HG02759 (cell line): Measurements from ENCODE around the gene THSD4.

Experiments
- ATAC-seq: cut with Tn5 transposase; IDR thresholded peaks from one replicate; pipeline ENCODE4 v1.9.1; 2021; ENCODE audit warnings: mild to moderate bottlenecking, moderate library complexity; ENCODE audit not compliant: unreplicated experiment

Gene THSD4

GRCh38 chr15:71220828-71221227 lies 105.6 kb downstream of the THSD4 start:
- no peak for ATAC-seq

GRCh38 chr15:71221417-71221816 lies 106.1 kb downstream of the THSD4 start:
- no peak for ATAC-seq

- ATAC-seq, result no peak
These were observed 108.2 kb downstream of the THSD4 start for GRCh38 chr15:71223516-71223915.

GRCh38 chr15:71224024-71224423 lies 108.8 kb downstream of the THSD4 start:
- no peak for ATAC-seq

GRCh38 chr15:71225851-71226250 lies 110.6 kb downstream of the THSD4 start:
- ATAC-seq, result no peak

GRCh38 chr15:71226536-71227455 lies 111.5 kb downstream of the THSD4 start:
- no peak for ATAC-seq

GRCh38 chr15:71228403-71228802 lies 113.1 kb downstream of the THSD4 start:
- no peak for ATAC-seq

- no peak for ATAC-seq
These were observed 115.0 kb downstream of the THSD4 start for GRCh38 chr15:71230303-71230702.

GRCh38 chr15:71231758-71232157 lies 116.5 kb downstream of the THSD4 start:
- ATAC-seq, result no peak

- ATAC-seq, result no peak
These were observed 117.1 kb downstream of the THSD4 start for GRCh38 chr15:71232411-71232810.

GRCh38 chr15:71237456-71238188 lies 122.4 kb downstream of the THSD4 start:
- ATAC-seq, result no peak

GRCh38 chr15:71238926-71239325 lies 123.7 kb downstream of the THSD4 start:
- no peak for ATAC-seq

- no peak for ATAC-seq
These were observed 124.5 kb downstream of the THSD4 start for GRCh38 chr15:71239592-71240364.

GRCh38 chr15:71242292-71242691 lies 127.0 kb downstream of the THSD4 start:
- ATAC-seq, result no peak

- ATAC-seq, result no peak
These were observed 129.0 kb downstream of the THSD4 start for GRCh38 chr15:71244250-71244649.

- no peak for ATAC-seq
These were observed 130.3 kb downstream of the THSD4 start for GRCh38 chr15:71245588-71245987.

GRCh38 chr15:71248386-71248785 lies 133.1 kb downstream of the THSD4 start:
- no peak for ATAC-seq

GRCh38 chr15:71249986-71250385 lies 134.7 kb downstream of the THSD4 start:
- no peak for ATAC-seq

GRCh38 chr15:71250936-71251583 lies 135.8 kb downstream of the THSD4 start:
- no peak for ATAC-seq

GRCh38 chr15:71251584-71252043 lies 136.3 kb downstream of the THSD4 start:
- no peak for ATAC-seq
